HG02970 (cell line): ENCODE measurements around the gene ELOA.

Source experiments
- ATAC-seq: cut with Tn5 transposase; IDR thresholded peaks from one replicate; pipeline ENCODE4 v1.9.1; 2021; ENCODE audit warnings: mild to moderate bottlenecking, moderate library complexity, moderate number of reproducible peaks; ENCODE audit not compliant: unreplicated experiment, low FRiP score

The ELOA gene

DNA sequence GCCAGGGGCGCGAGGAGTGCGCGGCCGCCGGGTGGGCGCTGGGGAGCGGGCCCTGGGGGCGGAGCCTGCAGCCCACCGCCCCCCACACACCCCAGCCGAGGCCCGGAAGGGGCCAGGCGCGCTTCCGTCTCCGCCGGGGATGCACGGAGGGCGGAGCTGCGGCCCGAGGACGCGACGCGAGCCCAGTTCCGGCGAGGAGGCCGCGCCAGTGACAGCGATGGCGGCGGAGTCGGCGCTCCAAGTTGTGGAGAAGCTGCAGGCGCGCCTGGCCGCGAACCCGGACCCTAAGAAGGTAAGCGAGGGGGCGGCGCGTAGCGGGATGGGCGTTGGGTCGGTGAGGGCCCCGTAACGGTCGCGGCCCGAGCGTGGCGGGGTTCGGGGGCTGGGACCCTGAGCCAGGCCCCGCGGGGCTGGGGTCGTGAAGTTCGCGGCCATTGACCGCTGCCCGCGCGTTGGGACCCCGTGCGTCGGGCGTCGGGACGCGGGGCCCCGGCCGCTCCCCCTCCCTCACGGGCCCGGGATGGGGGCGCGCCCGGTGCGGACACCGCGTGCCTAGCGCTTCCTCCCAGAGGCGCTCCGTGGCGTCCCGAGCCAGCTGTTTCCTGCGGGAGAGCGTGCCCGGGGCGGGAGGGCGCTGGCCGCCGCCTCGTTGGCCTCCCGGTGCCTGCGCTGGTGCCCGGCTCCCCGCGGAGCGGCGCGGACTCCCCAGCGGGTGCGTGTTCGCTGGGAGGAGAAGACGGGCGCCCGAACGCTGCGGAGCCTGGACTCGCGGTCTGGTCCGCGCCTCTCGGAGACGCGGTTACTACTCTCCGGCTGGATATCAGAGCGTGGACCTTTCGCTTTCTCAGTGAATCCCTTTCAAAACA, at the start of gene ELOA:
Gene ELOA, plus strand, starts transcription at position 185 of the 866 bp plus-strand sequence. Its CDS starts 33 bp downstream, at position 218.
- peak; percentile 74 for ATAC-seq

DNA sequence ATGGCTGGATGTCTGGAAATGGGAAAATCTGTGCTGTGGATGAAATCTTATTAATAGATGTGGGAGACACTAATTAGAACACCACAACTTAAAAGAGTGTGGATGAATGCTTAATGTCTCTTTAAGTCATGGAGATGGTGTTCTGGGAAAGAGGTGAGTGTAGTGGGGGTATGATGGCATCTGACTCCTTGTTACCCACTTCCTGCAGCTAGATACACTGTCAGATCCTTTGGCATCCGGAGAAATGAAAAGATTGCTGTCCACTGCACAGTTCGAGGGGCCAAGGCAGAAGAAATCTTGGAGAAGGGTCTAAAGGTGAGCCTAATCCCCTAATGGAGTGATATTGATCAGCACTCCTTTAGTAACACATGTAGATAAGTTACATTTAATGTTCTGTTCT, 49.7 kb upstream of the ELOA start:
- ATAC-seq: no peak

DNA sequence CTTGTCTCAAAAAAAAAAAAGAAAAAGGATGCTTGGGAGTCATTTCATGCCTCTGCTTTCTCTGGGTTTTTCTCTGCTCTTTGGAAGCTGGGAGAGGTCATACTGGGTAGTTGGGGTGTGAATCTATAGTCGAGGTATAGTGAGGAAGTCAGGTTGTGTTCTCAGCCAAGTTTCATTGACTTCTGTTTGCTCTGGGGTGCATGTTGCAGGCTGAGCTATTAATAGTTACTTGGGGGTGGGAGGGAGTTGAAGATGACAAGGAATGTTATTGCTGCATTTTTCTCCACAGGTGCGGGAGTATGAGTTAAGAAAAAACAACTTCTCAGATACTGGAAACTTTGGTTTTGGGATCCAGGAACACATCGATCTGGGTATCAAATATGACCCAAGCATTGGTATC, 48.9 kb upstream of the ELOA start:
- no peak for ATAC-seq

DNA sequence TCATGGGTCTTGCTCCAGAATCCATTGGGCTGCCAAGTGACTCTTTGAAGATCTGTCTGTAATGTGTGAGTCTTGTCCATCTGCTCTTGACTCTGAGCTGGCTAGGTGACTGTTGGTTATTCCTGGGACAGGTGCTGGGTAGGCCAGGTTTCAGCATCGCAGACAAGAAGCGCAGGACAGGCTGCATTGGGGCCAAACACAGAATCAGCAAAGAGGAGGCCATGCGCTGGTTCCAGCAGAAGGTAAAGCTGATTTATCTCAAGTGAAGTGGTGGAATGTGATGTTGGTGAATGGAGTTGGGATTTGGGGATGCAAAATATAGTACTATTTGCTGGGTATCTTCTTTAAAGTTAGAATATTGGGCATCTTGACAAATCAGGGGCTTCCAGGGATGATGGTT, 47.6 kb upstream of the ELOA start:
- ATAC-seq: no peak

GRCh38 chr1:23696335-23696989, 46.8 kb upstream of the ELOA start:
- no peak for ATAC-seq

GRCh38 chr1:23698466-23698865, 44.8 kb upstream of the ELOA start:
- no peak for ATAC-seq

DNA sequence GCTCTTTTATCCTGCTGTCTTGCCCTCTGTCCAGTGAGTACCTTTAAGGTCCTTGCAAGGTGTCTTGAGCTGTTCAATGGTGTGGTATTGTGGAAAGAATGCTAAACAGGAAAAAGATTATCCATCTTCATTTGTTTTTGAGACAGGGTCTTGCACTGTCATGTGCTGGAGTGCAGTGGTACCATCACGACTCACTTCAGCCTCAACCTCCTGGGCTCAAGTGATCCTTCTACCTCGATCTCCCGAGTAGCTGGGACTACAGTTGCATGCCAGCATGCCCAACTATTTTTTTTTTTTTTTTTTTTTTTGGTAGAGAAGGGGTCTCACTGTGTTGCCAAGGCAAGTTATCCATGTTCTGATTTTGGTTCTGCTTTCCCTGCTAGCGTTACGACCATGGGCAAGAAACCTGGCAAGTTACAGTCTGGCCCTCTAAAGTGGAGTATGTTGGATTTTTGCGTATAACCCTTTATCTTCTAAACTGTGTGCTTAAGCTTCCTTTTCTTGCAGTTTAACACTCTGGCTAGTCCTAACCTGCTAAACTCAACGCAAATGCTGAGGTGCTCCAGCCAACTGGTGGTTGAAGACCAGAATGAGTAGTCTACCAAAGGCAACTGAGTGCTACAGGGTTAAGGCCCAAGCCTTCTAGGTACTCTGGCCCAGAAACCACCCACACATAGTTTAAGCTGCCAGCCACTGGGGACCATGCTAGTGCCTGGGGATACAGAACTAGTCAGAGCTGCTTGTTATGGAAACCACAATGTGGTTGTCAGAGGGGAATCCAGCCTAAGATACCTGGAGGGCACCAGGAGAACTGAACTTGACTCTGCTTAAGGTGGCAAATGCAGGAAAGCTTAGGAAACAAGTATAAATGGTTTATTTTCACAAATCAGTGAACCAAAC, 43.7 kb upstream of the ELOA start:
- no peak for ATAC-seq

- no peak for ATAC-seq
Observed at GRCh38 chr1:23701310-23701709, 42.0 kb upstream of the ELOA start.

DNA sequence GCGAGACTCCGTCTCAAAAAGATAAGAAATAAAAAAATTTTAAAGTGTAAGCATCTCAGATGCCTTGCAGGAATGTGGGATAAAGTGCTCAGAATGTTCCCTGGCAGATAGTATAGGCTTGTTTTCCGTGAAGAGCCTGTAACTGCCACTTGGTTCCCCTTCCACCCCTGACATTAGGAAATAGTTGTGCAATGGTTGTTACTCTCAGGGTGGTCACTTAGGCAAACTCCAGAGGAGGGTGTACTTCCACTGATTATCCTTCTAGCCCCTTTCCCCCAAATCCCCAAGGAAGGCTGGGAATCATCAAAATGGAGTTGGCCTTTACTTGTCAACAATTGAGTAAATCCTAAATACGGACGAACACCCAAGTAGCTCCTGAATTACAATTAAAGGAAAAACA, 41.3 kb upstream of the ELOA start:
- no peak for ATAC-seq

GRCh38 chr1:23704834-23705495, 38.3 kb upstream of the ELOA start:
- ATAC-seq: no peak

DNA sequence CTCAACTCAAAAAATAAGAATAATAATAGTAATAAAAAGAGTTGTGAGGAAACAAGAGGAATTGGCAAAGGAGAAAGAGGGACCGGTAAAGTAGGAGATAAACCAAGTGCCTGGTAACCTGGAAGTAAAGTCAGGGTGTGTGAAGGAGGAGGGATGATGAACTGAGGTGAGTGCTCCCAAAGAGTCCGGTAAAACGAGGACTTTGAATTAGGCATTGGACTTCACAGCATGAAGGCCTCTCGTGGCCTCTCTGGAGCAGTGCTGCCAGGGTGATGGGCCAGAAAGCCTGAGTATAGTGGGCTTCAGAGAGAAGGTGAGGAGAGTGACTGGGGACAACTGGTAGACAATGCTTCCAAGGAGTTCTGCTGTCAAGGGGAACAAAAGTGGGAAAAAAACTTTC, 34.0 kb upstream of the ELOA start:
- ATAC-seq: no peak

DNA sequence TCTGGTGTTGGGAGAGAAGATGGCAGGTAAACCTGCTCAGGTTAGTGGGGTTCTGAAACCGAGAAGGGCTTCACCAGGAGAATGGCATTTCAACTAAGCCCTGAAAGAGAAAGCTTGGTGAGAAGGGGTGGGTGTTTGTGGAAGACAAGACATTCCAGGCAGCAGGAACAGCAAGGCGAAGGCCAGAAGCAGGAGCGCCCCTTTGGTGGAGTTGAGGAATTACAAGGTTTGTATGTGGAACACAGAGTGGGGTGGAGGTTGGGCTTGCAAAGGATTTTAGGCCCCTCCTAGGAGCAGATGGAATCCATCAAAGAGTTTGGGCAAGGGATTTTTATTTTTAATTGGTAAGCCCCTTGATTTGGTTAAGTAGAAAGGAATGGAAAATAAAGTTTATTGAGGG, 24.8 kb upstream of the ELOA start:
- ATAC-seq: no peak

DNA sequence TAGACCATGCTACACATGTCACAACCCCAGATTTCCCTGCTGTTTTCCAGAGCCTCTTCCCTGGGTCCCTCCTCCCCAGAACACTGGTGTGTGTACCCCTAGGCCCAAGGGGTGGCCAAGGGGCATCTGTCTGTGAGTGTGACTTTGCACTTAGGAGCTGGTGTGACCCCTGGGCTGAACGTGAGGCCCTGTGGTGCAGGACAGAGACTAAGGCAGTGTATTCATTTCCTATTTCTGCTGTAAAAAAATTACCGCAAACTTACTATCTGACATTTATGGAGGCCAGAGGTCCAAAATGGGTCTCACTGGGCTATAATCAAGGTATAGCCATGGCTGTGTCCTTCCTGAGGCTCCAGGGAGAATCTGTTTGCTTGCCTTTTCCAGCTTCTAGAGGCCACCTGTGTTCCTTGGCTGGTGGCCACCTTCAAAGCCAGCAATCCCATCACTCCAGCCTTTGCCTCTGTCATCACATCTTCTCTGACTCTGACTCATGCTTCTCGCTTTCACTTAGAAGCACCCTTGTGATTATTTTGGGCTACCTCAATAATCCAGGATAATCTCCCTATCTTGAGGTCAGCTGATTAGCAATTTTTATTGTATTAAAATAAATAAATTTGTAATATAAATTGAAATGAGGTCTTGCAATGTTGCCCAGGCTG, 24.0 kb upstream of the ELOA start:
- ATAC-seq: no peak

- peak; percentile 42 for ATAC-seq
Observed at GRCh38 chr1:23720256-23720995, 22.8 kb upstream of the ELOA start.

DNA sequence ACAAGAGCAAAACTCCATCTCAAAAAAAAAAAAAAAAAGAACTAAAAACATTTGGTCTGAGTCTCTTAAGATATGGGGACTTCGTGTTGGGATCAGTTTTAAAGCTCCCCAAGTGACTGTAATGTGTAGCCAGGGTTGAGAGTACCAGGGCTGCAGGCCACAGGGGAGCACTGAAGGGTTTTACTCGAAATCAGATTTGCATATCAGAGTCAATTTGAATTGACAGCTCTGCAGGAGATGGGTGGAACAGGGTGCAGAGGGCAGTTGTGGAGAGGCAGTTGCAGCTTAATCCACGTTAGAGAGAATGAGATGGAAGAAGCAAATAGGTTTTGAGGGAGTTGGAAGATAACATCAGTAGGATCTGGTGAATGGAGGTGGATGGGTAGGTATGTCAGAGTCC, 20.6 kb upstream of the ELOA start:
- no peak for ATAC-seq

DNA sequence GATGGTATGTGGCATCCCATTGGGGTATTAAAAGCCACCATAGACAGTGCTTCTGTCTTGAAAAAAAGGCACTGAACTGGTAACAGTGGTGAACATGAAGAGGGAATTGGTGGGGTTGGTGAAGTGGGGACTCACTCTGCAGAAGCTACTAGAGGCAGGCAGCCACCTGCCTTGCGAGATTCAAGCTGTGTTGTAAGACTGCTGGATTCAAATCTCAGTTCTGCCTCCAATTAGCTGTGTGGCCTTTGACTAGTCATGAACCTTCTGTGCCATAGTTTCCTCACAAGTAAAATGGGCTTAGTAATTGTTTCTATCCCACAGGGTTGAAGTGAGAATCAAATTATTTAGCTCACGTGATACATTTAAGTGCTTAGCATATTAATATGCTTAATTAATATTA, 16.6 kb upstream of the ELOA start:
- no peak for ATAC-seq

DNA sequence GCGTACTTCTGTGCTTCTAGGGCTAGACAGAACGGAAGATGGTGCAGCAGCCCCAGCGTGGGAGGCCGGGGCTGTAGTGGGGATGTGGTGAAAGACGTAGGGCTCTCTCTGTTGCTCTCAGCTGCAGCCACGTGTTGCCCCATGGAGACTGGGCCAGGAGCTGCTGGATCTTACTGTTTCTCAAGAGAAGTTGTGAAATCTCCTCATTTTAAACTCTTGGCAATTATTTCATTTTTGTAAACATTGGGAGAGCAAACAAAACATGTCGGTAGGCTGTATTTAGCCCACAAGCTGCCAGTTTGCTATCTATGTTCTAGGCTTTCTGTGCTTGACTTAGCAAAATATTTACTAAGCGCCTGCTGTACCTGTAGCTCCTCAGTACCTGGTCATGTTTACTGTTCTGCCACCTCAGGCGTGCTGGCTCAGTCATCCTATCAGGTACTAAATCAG, 15.9 kb upstream of the ELOA start:
- no peak for ATAC-seq

- no peak for ATAC-seq
Observed at GRCh38 chr1:23732363-23733224, 10.7 kb upstream of the ELOA start.
